Mucosa of rectum (tissue), 2 donors: ENCODE measurements around the gene DAB2IP.

Experiments
- H3K27ac ChIP-seq, 2 donors: one replicate each; pipeline ENCODE4 v1.7.0; 2013; ENCODE audit warnings: inconsistent platforms in 2 of 2, low read depth in 2 of 2, low read length in 2 of 2
- H3K27me3 ChIP-seq, 2 donors: one replicate each; pipeline ENCODE4 v1.7.0; 2013; ENCODE audit warnings: low read length in 2 of 2; ENCODE audit not compliant: control insufficient read depth in 2 of 2, insufficient read depth in 2 of 2
- H3K36me3 ChIP-seq, 2 donors: one replicate each; pipeline ENCODE4 v1.7.0; 2013; ENCODE audit warnings: low read length in 2 of 2; ENCODE audit not compliant: control insufficient read depth in 2 of 2, insufficient read depth in 2 of 2
- H3K4me1 ChIP-seq, 2 donors: one replicate each; pipeline ENCODE4 v1.7.0; 2013; ENCODE audit warnings: low read length in 2 of 2, mild to moderate bottlenecking in 1 of 2; ENCODE audit not compliant: control insufficient read depth in 2 of 2, insufficient read depth in 2 of 2
- H3K4me3 ChIP-seq, 2 donors: one replicate each; pipeline ENCODE4 v1.7.0; 2013; ENCODE audit warnings: low read length in 2 of 2
- H3K9ac ChIP-seq, 2 donors: one replicate each; pipeline ENCODE4 v1.7.0; 2013; ENCODE audit warnings: low read length in 2 of 2, low read depth in 1 of 2, mild to moderate bottlenecking in 1 of 2
- H3K9me3 ChIP-seq, 2 donors: one replicate each; pipeline ENCODE4 v1.7.0; 2013; ENCODE audit warnings: low read length in 2 of 2; ENCODE audit not compliant: control insufficient read depth in 2 of 2
- donor health status: healthy.
- donor health status: Normal muscosa, but diverticular disease.

Gene DAB2IP

GRCh38 chr9:121778252-121779225 lies 127.1 kb downstream of the DAB2IP start:
- Histone ChIP-seq H3K4me3 (no peak overlapping the region), H3K9me3 (no peaks in the 10 kb centered on the region), H3K4me1 (no peaks in the 10 kb centered on the region), H3K27me3 (no peaks in the 10 kb centered on the region), H3K36me3 (peaks cover 75 to 78% of the 10 kb centered on the region in 2 donors), H3K27ac (no peak overlapping the region), H3K9ac (no peak overlapping the region)

GRCh38 chr9:121779381-121780117 lies 128.1 kb downstream of the DAB2IP start:
- Histone ChIP-seq H3K9me3 (no peaks in the 10 kb centered on the region), H3K27ac (no peak overlapping the region), H3K4me3 (no peak overlapping the region), H3K27me3 (no peaks in the 10 kb centered on the region), H3K4me1 (no peaks in the 10 kb centered on the region), H3K9ac (no peak overlapping the region), H3K36me3 (peaks cover 69 to 71% of the 10 kb centered on the region in 2 donors)

- Histone ChIP-seq H3K9me3 (no peaks in the 10 kb centered on the region), H3K36me3 (peaks cover 63 to 67% of the 10 kb centered on the region in 2 donors), H3K27ac (no peak overlapping the region), H3K4me1 (no peaks in the 10 kb centered on the region), H3K27me3 (no peaks in the 10 kb centered on the region), H3K9ac (no peak overlapping the region), H3K4me3 (no peak overlapping the region)
Observed at GRCh38 chr9:121780177-121781040, 129.0 kb downstream of the DAB2IP start.

- H3K27me3 ChIP-seq = no peaks in the 10 kb centered on the region
Observed at GRCh38 chr9:121781145-121781548, 129.7 kb downstream of the DAB2IP start.

GRCh38 chr9:121781701-121782464 lies 130.4 kb downstream of the DAB2IP start:
- Histone ChIP-seq H3K9ac (no peak overlapping the region), H3K36me3 (peaks cover 48 to 52% of the 10 kb centered on the region in 2 donors), H3K27ac (no peak overlapping the region), H3K27me3 (no peaks in the 10 kb centered on the region), H3K4me3 (no peak overlapping the region), H3K9me3 (no peaks in the 10 kb centered on the region), H3K4me1 (no peaks in the 10 kb centered on the region)

More at GRCh38 chr9:121781145-121781548, 129.7 kb downstream of the DAB2IP start:
- Histone ChIP-seq H3K36me3 (peaks cover 55 to 60% of the 10 kb centered on the region in 2 donors), H3K4me1 (no peaks in the 10 kb centered on the region), H3K27ac (no peak overlapping the region), H3K4me3 (no peak overlapping the region), H3K9me3 (no peaks in the 10 kb centered on the region), H3K9ac (no peak overlapping the region)

- Histone ChIP-seq H3K9me3 (no peaks in the 10 kb centered on the region), H3K27me3 (no peaks in the 10 kb centered on the region), H3K9ac (no peak overlapping the region), H3K4me3 (no peak overlapping the region), H3K27ac (no peak overlapping the region), H3K4me1 (no peaks in the 10 kb centered on the region), H3K36me3 (peaks cover 41 to 46% of the 10 kb centered on the region in 2 donors)
Observed at GRCh38 chr9:121782514-121783110, 131.2 kb downstream of the DAB2IP start.

GRCh38 chr9:121783111-121783510 lies 131.7 kb downstream of the DAB2IP start:
- Histone ChIP-seq H3K9ac (no peak overlapping the region), H3K27me3 (no peaks in the 10 kb centered on the region), H3K9me3 (no peaks in the 10 kb centered on the region), H3K4me3 (no peak overlapping the region), H3K27ac (no peak overlapping the region), H3K36me3 (peaks cover 41 to 42% of the 10 kb centered on the region in 2 donors), H3K4me1 (no peaks in the 10 kb centered on the region)

- Histone ChIP-seq H3K27ac (no peak overlapping the region), H3K4me1 (no peaks in the 10 kb centered on the region), H3K27me3 (no peaks in the 10 kb centered on the region), H3K36me3 (peaks cover 37 to 39% of the 10 kb centered on the region in 2 donors), H3K9ac (no peak overlapping the region), H3K9me3 (no peaks in the 10 kb centered on the region), H3K4me3 (no peak overlapping the region)
Observed at GRCh38 chr9:121783521-121784507, 132.4 kb downstream of the DAB2IP start.
